A549 (cell line): ENCODE measurements around the gene CNTNAP2. TPM values are rescaled to one million over a fixed set of nuclear protein-coding genes. Genes with fewer than 3 reads are reported as not detected.

Experiments
- ATAC-seq, 2 experiments: fragments of 200-7000 bp in 1 of 2; fragments of >200 bp in 1 of 2; cut with Nextera tagmentation in 1 of 2; cut with Tn5 transposase in 1 of 2; 3 replicates each; pipeline versions ENCODE4 v1.8.0 to v1.9.1; 2018 to 2020; ENCODE audit warnings: mild to moderate bottlenecking in 1 of 2, moderate library complexity in 1 of 2
- CTCF ChIA-PET: fragments of 300-600 bp; sonication (Branson Sonifier 250); formaldehyde crosslinking; extraction: SDS; loops from one replicate; lab custom pipeline; 2021; ENCODE audit warnings: antibody characterized with exemption, inconsistent platforms; lab: Yijun Ruan, JAX
- POLR2A ChIA-PET: fragments of 350-600 bp; formaldehyde crosslinking; extraction: SDS; loops from one replicate; lab custom pipeline; 2021; ENCODE audit warnings: antibody characterized with exemption, inconsistent platforms; lab: Yijun Ruan, JAX
- DNase-seq, 2 experiments: peaks; one replicate each; pipeline versions ENCODE4 v3.0.0 to v3.0.0-alpha.2; 2011 to 2016; ENCODE audit warnings: low read depth in 1 of 2, low spot score in 1 of 2
- FAIRE-seq: peaks from 2 replicates; lab custom pipeline; 2011; peaks lifted over from hg19 to GRCh38; lab: Jason Lieb, UNC
- H3K27ac ChIP-seq, 2 experiments: fragments of >200 bp; sonication (Bioruptor Twin); formaldehyde crosslinking; 3 replicates each; pipeline ENCODE4 v1.5.1; 2016 to 2017
- H3K4me1 ChIP-seq: fragments of >200 bp; sonication (Bioruptor Twin); formaldehyde crosslinking; 3 replicates; pipeline ENCODE4 v1.6.1; 2016
- H3K4me2 ChIP-seq: fragments of >200 bp; sonication (Bioruptor Twin); formaldehyde crosslinking; 3 replicates; pipeline ENCODE4 v1.6.1; 2016
- H3K4me3 ChIP-seq: fragments of >200 bp; sonication (Bioruptor Twin); formaldehyde crosslinking; 3 replicates; pipeline ENCODE4 v1.5.1; 2016
- H3K9me3 ChIP-seq: fragments of >200 bp; sonication (Bioruptor Twin); formaldehyde crosslinking; 3 replicates; pipeline ENCODE4 v1.6.1; 2016
- BHLHE40 ChIP-seq: IDR thresholded peaks from 2 replicates; pipeline ENCODE4 v1.6.1; 2012; ENCODE audit warnings: low read depth, low read length, inconsistent platforms
- CBX8 ChIP-seq: fragments of 200-600 bp; sonication (generic); IDR thresholded peaks from 2 replicates; pipeline ENCODE4 v1.6.1; 2016
- CEBPB ChIP-seq, 2 experiments: fragments of >200 bp in 1 of 2; sonication (Bioruptor Twin) in 1 of 2; formaldehyde crosslinking in 1 of 2; IDR thresholded peaks; 2 replicates each; pipeline ENCODE4 v1.6.1; 2012 to 2016
- CHD4 ChIP-seq: fragments of 200-600 bp; sonication (generic); IDR thresholded peaks from 2 replicates; pipeline ENCODE4 v1.6.1; 2016; ENCODE audit warnings: antibody characterized with exemption, mild to moderate bottlenecking, borderline replicate concordance
- EHF ChIP-seq: fragments of 250-450 bp; sonication (Bioruptor Pico); IDR thresholded peaks from 2 replicates; pipeline ENCODE4 v1.5.0; 2020; ENCODE audit warnings: mild to moderate bottlenecking
- ESRRA ChIP-seq: fragments of 150-350 bp; IDR thresholded peaks from 2 replicates; pipeline ENCODE4 v1.6.1; 2014; ENCODE audit warnings: mild to moderate bottlenecking, low read length, borderline replicate concordance
- FOSL2 ChIP-seq, 2 experiments: fragments of 450-650 bp in 1 of 2; fragments of >200 bp in 1 of 2; sonication (Bioruptor Twin) in 1 of 2; formaldehyde crosslinking; IDR thresholded peaks; 2 replicates each; pipeline versions ENCODE4 v1.5.0 to v1.6.1; 2016 to 2020; ENCODE audit warnings: mild to moderate bottlenecking in 1 of 2, moderate library complexity in 1 of 2
- GATA3 ChIP-seq: IDR thresholded peaks from 2 replicates; pipeline ENCODE4 v1.6.1; 2012; ENCODE audit warnings: borderline replicate concordance
- HDAC2 ChIP-seq: fragments of 200-600 bp; sonication (generic); IDR thresholded peaks from 2 replicates; pipeline ENCODE4 v1.6.1; 2016
- HEYL ChIP-seq: fragments of 250-450 bp; sonication (Bioruptor Pico); IDR thresholded peaks from 2 replicates; pipeline ENCODE4 v1.8.0; 2021; ENCODE audit warnings: mild to moderate bottlenecking, moderate library complexity
- HOXB5 ChIP-seq: fragments of 250-450 bp; sonication (Bioruptor Pico); IDR thresholded peaks from 2 replicates; pipeline ENCODE4 v1.5.0; 2020; ENCODE audit warnings: mild to moderate bottlenecking, moderate library complexity
- JUN ChIP-seq, 2 experiments: fragments of >200 bp; sonication (Bioruptor Twin); formaldehyde crosslinking; IDR thresholded peaks; 2 replicates in 1 of 2; 3 replicates in 1 of 2; pipeline ENCODE4 v1.6.1; 2016 to 2017
- JUNB ChIP-seq: fragments of >200 bp; sonication (Bioruptor Twin); formaldehyde crosslinking; IDR thresholded peaks from 2 replicates; pipeline ENCODE4 v1.6.1; 2016
- KDM1A ChIP-seq: fragments of 200-600 bp; sonication (generic); IDR thresholded peaks from 2 replicates; pipeline ENCODE4 v1.6.1; 2016; ENCODE audit warnings: low read depth, mild to moderate bottlenecking
- NFE2L2 ChIP-seq: fragments of 150-350 bp; conservative IDR thresholded peaks from 2 replicates; pipeline ENCODE4 v1.6.1; 2014; ENCODE audit warnings: low read length
- NR3C1 ChIP-seq: fragments of >200 bp; sonication (Bioruptor Twin); formaldehyde crosslinking; IDR thresholded peaks from 3 replicates; pipeline ENCODE4 v1.6.1; 2017
- PHF8 ChIP-seq: fragments of 200-600 bp; sonication (generic); IDR thresholded peaks from 2 replicates; pipeline ENCODE4 v1.6.1; 2016; ENCODE audit warnings: low read depth, mild to moderate bottlenecking, antibody characterized with exemption, moderate library complexity, borderline replicate concordance
- RARB ChIP-seq: fragments of 250-450 bp; sonication (Bioruptor Pico); IDR thresholded peaks from 2 replicates; pipeline ENCODE4 v1.8.0; 2021; ENCODE audit warnings: mild to moderate bottlenecking, moderate library complexity
- RCOR1 ChIP-seq: fragments of 150-350 bp; IDR thresholded peaks from 2 replicates; pipeline ENCODE4 v1.6.1; 2014; ENCODE audit warnings: antibody characterized with exemption, low read length, low read depth
- RNF2 ChIP-seq: fragments of 200-600 bp; sonication (generic); IDR thresholded peaks from 2 replicates; pipeline ENCODE4 v1.6.1; 2016; ENCODE audit warnings: low read depth, mild to moderate bottlenecking, antibody characterized with exemption, moderate library complexity, borderline replicate concordance
- SMC3 ChIP-seq: fragments of >200 bp; sonication (Bioruptor Twin); formaldehyde crosslinking; IDR thresholded peaks from 3 replicates; pipeline ENCODE4 v1.6.1; 2018; ENCODE audit warnings: inconsistent platforms
- SREBF2 ChIP-seq: fragments of 450-650 bp; IDR thresholded peaks from 2 replicates; pipeline ENCODE4 v1.6.1; 2014; ENCODE audit warnings: mild to moderate bottlenecking, moderate library complexity
- TFCP2L1 ChIP-seq: fragments of 250-450 bp; sonication (Bioruptor Pico); IDR thresholded peaks from 2 replicates; pipeline ENCODE4 v1.5.0; 2021; ENCODE audit warnings: mild to moderate bottlenecking
- ZFP36 ChIP-seq: fragments of 450-650 bp; IDR thresholded peaks from 2 replicates; pipeline ENCODE4 v1.6.1; 2014; ENCODE audit warnings: borderline replicate concordance; ENCODE audit not compliant: partially characterized antibody
- ZNF302 ChIP-seq: fragments of 250-450 bp; sonication (Bioruptor Pico); IDR thresholded peaks from 2 replicates; pipeline ENCODE4 v1.9.0; 2021; ENCODE audit warnings: inconsistent platforms, mild to moderate bottlenecking, moderate library complexity
- ZSCAN20 ChIP-seq: fragments of 250-450 bp; sonication (Bioruptor Pico); IDR thresholded peaks from 2 replicates; pipeline ENCODE4 v1.8.0; 2022; ENCODE audit warnings: mild to moderate bottlenecking, moderate library complexity
- WGBS: methylation state at CpG from one replicate; pipeline ENCODE4 v1.1.6; 2017; ENCODE audit errors: missing lambda C conversion rate; 5-methylcytosine and 5-hydroxymethylcytosine counted together
- polyA plus RNA-seq, 4 experiments: library from polyadenylated mRNA; depleted of rRNA in 3 of 4; stranded (reverse); fragments of >200 nt; fragmentation: RNase III in 1 of 4; extraction: RNeasy Plus Mini Kit Qiagen cat#74134 plus additional on column Dnase treatment in 1 of 4; gene quantifications; 2 replicates in 3 of 4; 3 replicates in 1 of 4; pipeline ENCODE4 v1.2.3, GENCODE V29; 2011 to 2017
- TF ChIP-seq, protein P1 (sequence below): fragments of >200 bp; sonication (Bioruptor Twin); formaldehyde crosslinking; IDR thresholded peaks from 3 replicates; pipeline ENCODE4 v1.5.1; 2016
- TF ChIP-seq, protein P2 (sequence below): fragments of >200 bp; sonication (Bioruptor Twin); formaldehyde crosslinking; IDR thresholded peaks from 2 replicates; pipeline ENCODE4 v1.6.1; 2016
- TF ChIP-seq, protein P3 (sequence below): IDR thresholded peaks from 2 replicates; pipeline ENCODE4 v1.6.1; 2012
- TF ChIP-seq, protein P4 (sequence below): IDR thresholded peaks from 2 replicates; pipeline ENCODE4 v1.6.1; 2012

Gene CNTNAP2
- polyA plus RNA-seq, 2 of the 4 experiments (the other 2 are of a cell fraction) = 0.05 to 0.13 TPM

DNA sequence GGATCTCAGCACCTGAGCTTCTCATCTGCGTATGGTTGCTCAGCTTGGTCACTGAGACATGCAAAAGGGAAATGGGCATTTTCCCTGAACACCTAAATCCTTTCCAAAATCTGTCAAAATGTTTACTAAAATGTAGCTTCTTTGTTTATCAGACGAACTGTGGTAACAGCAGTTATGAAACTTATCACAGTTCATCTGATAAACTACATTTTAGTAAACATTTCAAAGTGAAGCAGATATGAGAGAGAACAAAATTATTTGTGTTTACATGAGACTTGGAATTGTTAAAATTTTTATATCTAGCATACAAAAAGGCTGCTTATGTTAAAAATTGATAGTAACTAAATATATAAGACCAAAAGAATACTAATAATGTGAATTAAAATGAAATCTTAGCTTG, 1900.5 kb downstream of the CNTNAP2 start:
- WGBS = 12% methylated on average over 2 of the region's 2 CpGs
- no peak overlapping the region for H3K27ac ChIP-seq
- TF ChIP-seq EHF (no peak), TFCP2L1 (no peak)
- DNase-seq = no peak
- ATAC-seq = no peak
- CTCF ChIA-PET = no interaction called here
- no peaks in the 10 kb centered on the region for H3K9me3 ChIP-seq
- no peak overlapping the region for H3K4me3 ChIP-seq
- H3K4me2 ChIP-seq = no peak overlapping the region
- POLR2A ChIA-PET = no interaction called here
- FAIRE-seq = no peak
- H3K4me1 ChIP-seq = no peaks in the 10 kb centered on the region

DNA sequence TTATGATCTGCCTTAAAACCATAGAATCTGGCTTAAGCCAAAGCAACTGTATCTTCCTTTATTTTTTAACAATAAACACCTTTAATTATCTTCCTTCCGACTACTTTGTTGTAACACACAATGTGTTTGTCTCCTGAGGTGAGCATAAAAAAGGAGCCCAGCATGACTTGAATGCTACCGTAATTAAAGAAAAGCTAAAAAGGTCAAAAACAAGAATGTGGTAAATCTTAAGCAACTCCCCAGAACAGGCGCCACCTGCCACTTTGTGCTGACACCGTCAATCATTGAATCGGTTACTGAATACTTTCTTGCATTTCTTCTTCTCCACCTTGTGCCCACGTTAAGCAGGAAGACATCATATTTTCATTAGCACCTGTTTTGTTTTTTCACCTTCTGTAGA, 1904.1 kb downstream of the CNTNAP2 start:
- ChIA-PET CTCF (no interaction called here), POLR2A (no interaction called here)
- DNase-seq (no peak), FAIRE-seq (no peak), ATAC-seq (no peak)
- 47% methylated on average over 6 of the region's 6 CpGs for WGBS
- no peaks in the 10 kb centered on the region for H3K9me3 ChIP-seq
- no peak overlapping the region for H3K27ac ChIP-seq
- no peak overlapping the region for H3K4me3 ChIP-seq
- H3K4me1 ChIP-seq = no peaks in the 10 kb centered on the region
- TF ChIP-seq HOXB5 (CRISPR knock-in tag) (no peak), GATA3 (no peak), KDM1A (no peak), NFE2L2 (no peak), HEYL (no peak), JUN (IDR thresholded peaks at IDR 0.05) (no peak), RNF2 (no peak), SMC3 (no peak), PHF8 (no peak), EHF (no peak)
- TF ChIP-seq, protein P1, sequence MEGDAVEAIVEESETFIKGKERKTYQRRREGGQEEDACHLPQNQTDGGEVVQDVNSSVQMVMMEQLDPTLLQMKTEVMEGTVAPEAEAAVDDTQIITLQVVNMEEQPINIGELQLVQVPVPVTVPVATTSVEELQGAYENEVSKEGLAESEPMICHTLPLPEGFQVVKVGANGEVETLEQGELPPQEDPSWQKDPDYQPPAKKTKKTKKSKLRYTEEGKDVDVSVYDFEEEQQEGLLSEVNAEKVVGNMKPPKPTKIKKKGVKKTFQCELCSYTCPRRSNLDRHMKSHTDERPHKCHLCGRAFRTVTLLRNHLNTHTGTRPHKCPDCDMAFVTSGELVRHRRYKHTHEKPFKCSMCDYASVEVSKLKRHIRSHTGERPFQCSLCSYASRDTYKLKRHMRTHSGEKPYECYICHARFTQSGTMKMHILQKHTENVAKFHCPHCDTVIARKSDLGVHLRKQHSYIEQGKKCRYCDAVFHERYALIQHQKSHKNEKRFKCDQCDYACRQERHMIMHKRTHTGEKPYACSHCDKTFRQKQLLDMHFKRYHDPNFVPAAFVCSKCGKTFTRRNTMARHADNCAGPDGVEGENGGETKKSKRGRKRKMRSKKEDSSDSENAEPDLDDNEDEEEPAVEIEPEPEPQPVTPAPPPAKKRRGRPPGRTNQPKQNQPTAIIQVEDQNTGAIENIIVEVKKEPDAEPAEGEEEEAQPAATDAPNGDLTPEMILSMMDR = no peak
- TF ChIP-seq, protein P2, sequence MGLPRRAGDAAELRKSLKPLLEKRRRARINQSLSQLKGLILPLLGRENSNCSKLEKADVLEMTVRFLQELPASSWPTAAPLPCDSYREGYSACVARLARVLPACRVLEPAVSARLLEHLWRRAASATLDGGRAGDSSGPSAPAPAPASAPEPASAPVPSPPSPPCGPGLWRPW = no peak
- TF ChIP-seq, protein P3, sequence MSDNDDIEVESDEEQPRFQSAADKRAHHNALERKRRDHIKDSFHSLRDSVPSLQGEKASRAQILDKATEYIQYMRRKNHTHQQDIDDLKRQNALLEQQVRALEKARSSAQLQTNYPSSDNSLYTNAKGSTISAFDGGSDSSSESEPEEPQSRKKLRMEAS = no peak
- no peak overlapping the region for H3K4me2 ChIP-seq

DNA sequence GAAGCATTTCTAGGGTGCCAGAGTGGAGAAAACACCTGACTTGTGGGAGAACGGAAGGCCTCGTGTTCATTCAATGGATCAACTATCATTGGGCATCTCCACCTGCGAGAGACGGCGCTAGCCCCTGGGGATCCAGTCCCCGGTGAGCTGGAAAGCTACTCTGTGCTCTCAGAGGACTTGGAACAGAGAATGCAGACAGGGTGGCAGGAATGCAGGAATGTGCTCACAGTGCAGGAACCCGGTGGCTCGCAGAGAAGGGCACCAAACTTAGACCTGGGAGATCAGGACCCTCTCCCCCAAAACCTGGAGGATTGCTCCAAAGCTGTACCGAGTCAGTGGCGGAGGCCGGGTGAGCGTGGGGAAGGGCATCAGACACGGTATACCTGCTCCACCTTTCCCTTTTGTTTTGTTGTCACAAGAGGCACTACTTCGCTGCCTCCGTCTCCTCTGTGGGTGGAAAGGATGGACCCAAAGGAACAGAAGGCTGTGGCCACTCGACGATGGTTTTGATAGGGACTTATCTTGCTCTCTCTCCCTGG, 1905.0 kb downstream of the CNTNAP2 start:
- ATAC-seq (no peak), DNase-seq (no peak), FAIRE-seq (no peak)
- Histone ChIP-seq H3K4me2 (no peak overlapping the region), H3K27ac (no peak overlapping the region), H3K9me3 (no peaks in the 10 kb centered on the region), H3K4me3 (no peak overlapping the region), H3K4me1 (no peaks in the 10 kb centered on the region)
- 48% methylated on average over 17 of the region's 17 CpGs for WGBS
- ChIA-PET POLR2A (no interaction called here), CTCF (no interaction called here)
- TF ChIP-seq, protein P4, sequence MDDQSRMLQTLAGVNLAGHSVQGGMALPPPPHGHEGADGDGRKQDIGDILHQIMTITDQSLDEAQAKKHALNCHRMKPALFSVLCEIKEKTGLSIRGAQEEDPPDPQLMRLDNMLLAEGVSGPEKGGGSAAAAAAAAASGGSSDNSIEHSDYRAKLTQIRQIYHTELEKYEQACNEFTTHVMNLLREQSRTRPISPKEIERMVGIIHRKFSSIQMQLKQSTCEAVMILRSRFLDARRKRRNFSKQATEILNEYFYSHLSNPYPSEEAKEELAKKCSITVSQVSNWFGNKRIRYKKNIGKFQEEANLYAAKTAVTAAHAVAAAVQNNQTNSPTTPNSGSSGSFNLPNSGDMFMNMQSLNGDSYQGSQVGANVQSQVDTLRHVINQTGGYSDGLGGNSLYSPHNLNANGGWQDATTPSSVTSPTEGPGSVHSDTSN = no peak
- no peak for TF ChIP-seq ZSCAN20 (CRISPR knock-in tag)
- no peak for TF ChIP-seq ESRRA
- TF ChIP-seq ZNF302 (CRISPR knock-in tag) = no peak
- TF ChIP-seq TFCP2L1 = no peak
- TF ChIP-seq EHF = no peak

DNA sequence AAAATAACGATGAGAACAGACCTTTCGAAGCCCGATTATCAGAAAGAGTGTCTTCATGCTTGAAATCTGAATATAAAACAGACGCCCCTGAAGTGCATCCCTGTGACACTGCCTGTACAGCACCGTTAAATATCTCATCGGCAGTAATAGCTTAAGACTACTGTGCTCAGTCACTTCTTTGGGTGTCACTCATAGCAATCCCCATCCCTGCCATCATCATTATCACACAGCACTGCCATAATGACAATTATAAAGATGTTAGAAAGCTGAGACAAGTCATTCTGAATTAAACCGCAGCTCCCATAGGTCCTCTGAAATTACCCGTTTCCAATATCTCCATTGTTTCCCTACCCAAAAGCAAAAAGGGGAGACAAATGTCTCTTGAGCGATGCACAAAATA, 1906.2 kb downstream of the CNTNAP2 start:
- FAIRE-seq (no peak), ATAC-seq (no peak), DNase-seq (no peak)
- Histone ChIP-seq H3K27ac (no peak overlapping the region), H3K4me1 (no peaks in the 10 kb centered on the region), H3K4me2 (no peak overlapping the region), H3K4me3 (no peak overlapping the region), H3K9me3 (no peaks in the 10 kb centered on the region)
- POLR2A ChIA-PET = no interaction called here
- WGBS = 49% methylated on average over 9 of the region's 9 CpGs
- CTCF ChIA-PET = no interaction called here
- TF ChIP-seq CBX8 (no peak), ZFP36 (no peak), CHD4 (no peak), RCOR1 (no peak), HDAC2 (no peak), NR3C1 (no peak), JUNB (no peak), HOXB5 (CRISPR knock-in tag) (no peak), ESRRA (no peak), GATA3 (no peak), RARB (CRISPR knock-in tag) (no peak), CEBPB (IDR thresholded peaks at IDR 0.05) (no peak), SMC3 (no peak), SREBF2 (no peak), RNF2 (no peak), FOSL2 (IDR thresholded peaks at IDR 0.05) (no peak), FOSL2 (CRISPR knock-in tag; IDR thresholded peaks at IDR 0.05) (no peak), BHLHE40 (no peak)
- TF ChIP-seq, protein P4 = no peak
